Fibroblast of lung (primary cell): ENCODE measurements around the gene PLTP.

Source experiments
- EZH2 ChIP-seq: IDR thresholded peaks from 2 replicates; pipeline ENCODE4 v1.5.1; 2012; ENCODE audit warnings: low read length, control low read depth, mild to moderate bottlenecking; ENCODE audit errors: missing control alignments
- TF ChIP-seq, protein P1 (sequence below), 2 donors: IDR thresholded peaks in 1 of 2; conservative IDR thresholded peaks in 1 of 2; 1 replicate in 1 of 2; 2 replicates in 1 of 2; pipeline ENCODE4 v1.5.1; 2011 to 2012; ENCODE audit warnings: low read length in 2 of 2, control low read depth in 1 of 2, inconsistent platforms in 1 of 2, low read depth in 1 of 2, mild to moderate bottlenecking in 1 of 2

GRCh38 chr20:45946149-45946970 is 34.4 kb upstream of the PLTP start:
- TF ChIP-seq, protein P1, sequence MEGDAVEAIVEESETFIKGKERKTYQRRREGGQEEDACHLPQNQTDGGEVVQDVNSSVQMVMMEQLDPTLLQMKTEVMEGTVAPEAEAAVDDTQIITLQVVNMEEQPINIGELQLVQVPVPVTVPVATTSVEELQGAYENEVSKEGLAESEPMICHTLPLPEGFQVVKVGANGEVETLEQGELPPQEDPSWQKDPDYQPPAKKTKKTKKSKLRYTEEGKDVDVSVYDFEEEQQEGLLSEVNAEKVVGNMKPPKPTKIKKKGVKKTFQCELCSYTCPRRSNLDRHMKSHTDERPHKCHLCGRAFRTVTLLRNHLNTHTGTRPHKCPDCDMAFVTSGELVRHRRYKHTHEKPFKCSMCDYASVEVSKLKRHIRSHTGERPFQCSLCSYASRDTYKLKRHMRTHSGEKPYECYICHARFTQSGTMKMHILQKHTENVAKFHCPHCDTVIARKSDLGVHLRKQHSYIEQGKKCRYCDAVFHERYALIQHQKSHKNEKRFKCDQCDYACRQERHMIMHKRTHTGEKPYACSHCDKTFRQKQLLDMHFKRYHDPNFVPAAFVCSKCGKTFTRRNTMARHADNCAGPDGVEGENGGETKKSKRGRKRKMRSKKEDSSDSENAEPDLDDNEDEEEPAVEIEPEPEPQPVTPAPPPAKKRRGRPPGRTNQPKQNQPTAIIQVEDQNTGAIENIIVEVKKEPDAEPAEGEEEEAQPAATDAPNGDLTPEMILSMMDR (conservative IDR thresholded peaks at IDR 0.05 in 1 of 2, IDR thresholded peaks at IDR 0.05 in 1 of 2; ENCODE audit: low read depth in 1 of 2, low read length in 2 of 2), result no peak
- no peak for TF ChIP-seq EZH2
